ENCODE data around the gene NKAPL. TPM values are rescaled to one million over a fixed set of nuclear protein-coding genes. Genes with fewer than 3 reads are reported as not detected.

Gene NKAPL
- total and polyA plus RNA-seq, 2 of the 13 experiments (the other 11 are each of a cell fraction or from before 2014, with no cell fraction given), result not detected

DNA sequence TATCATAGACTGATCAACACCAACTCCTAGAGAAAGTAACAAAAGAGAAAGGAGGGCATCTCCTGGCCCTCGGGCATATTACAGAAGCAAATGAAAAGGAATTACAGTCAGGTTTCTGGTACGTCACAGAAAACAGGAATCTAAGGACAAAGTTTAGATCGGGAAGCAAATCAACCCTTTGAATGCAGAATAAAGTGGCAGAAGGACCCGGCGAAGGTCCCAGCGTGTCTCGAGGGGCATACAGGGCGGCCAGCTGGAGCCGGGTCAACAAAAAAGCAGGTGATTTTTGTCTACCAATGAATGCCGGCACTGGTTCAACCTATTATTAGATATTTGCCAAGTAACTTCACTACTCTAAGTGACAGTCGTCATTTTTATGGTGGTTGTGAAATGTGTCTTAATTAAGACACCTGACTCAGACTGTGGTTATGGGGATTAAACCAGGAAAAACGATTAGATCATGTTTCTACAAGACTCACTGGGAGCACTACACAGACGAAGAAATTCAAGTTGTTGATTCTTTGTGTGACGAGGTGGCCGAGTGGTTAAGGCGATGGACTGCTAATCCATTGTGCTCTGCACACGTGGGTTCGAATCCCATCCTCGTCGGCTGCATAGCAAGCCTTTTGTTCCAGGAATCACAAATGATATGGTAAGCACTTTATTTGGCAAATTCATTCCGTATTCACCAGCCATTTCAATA is 46.4 kb upstream of the NKAPL start (continued):
- TF ChIP-seq, protein P1, sequence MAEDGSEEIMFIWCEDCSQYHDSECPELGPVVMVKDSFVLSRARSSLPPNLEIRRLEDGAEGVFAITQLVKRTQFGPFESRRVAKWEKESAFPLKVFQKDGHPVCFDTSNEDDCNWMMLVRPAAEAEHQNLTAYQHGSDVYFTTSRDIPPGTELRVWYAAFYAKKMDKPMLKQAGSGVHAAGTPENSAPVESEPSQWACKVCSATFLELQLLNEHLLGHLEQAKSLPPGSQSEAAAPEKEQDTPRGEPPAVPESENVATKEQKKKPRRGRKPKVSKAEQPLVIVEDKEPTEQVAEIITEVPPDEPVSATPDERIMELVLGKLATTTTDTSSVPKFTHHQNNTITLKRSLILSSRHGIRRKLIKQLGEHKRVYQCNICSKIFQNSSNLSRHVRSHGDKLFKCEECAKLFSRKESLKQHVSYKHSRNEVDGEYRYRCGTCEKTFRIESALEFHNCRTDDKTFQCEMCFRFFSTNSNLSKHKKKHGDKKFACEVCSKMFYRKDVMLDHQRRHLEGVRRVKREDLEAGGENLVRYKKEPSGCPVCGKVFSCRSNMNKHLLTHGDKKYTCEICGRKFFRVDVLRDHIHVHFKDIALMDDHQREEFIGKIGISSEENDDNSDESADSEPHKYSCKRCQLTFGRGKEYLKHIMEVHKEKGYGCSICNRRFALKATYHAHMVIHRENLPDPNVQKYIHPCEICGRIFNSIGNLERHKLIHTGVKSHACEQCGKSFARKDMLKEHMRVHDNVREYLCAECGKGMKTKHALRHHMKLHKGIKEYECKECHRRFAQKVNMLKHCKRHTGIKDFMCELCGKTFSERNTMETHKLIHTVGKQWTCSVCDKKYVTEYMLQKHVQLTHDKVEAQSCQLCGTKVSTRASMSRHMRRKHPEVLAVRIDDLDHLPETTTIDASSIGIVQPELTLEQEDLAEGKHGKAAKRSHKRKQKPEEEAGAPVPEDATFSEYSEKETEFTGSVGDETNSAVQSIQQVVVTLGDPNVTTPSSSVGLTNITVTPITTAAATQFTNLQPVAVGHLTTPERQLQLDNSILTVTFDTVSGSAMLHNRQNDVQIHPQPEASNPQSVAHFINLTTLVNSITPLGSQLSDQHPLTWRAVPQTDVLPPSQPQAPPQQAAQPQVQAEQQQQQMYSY (CRISPR knock-in tag; IDR thresholded peaks at IDR 0.05), result 0 out of 2 replicates have a peak, but pooled peaks have one; percentile 24
- TF ChIP-seq MAFK (conservative IDR thresholded peaks at IDR 0.05 in 1 of 2, IDR thresholded peaks at IDR 0.05 in 1 of 2; ENCODE audit: low read length in 2 of 2) (peak; percentile 64 to 70), SRSF1 (optimal IDR thresholded peaks at IDR 0.05; ENCODE audit: low read depth, low read length) (no peak), ZNF232 (CRISPR knock-in tag; IDR thresholded peaks at IDR 0.05; ENCODE audit: borderline replicate concordance) (0 out of 2 replicates have a peak, but pooled peaks have one; percentile 32), ISX (CRISPR knock-in tag; conservative IDR thresholded peaks at IDR 0.05) (no peak), ZNF598 (CRISPR knock-in tag; IDR thresholded peaks at IDR 0.05; ENCODE audit: borderline replicate concordance) (no peak), ZNF263 (CRISPR knock-in tag; IDR thresholded peaks at IDR 0.05) (peak; percentile 92), MEIS1 (CRISPR knock-in tag; IDR thresholded peaks at IDR 0.05; ENCODE audit: borderline replicate concordance) (peak; percentile 54; the same call in 1 of the 2 replicates), NFYC (CRISPR knock-in tag; IDR thresholded peaks at IDR 0.05) (0 out of 2 replicates have a peak, but pooled peaks have one; percentile 5), NAIF1 (CRISPR knock-in tag; IDR thresholded peaks at IDR 0.05; ENCODE audit: borderline replicate concordance) (peak; percentile 61; the same call in 1 of the 2 replicates), ZNF331 (CRISPR knock-in tag; IDR thresholded peaks at IDR 0.05) (peak; percentile 86), KLF6 (CRISPR knock-in tag; IDR thresholded peaks at IDR 0.05) (peak; percentile 54; the same call in 1 of the 2 replicates), ZNF563 (CRISPR knock-in tag; IDR thresholded peaks at IDR 0.05) (0 out of 2 replicates have a peak, but pooled peaks have one; percentile 8), ZNF207 (IDR thresholded peaks at IDR 0.05; ENCODE audit: borderline replicate concordance) (no peak), PHF8 (CRISPR knock-in tag; IDR thresholded peaks at IDR 0.05) (peak; percentile 29; the same call in 1 of the 2 replicates), NCOA5 (CRISPR knock-in tag; IDR thresholded peaks at IDR 0.05) (no peak), BRCA1 (CRISPR knock-in tag; IDR thresholded peaks at IDR 0.05) (0 out of 2 replicates have a peak, but pooled peaks have one; percentile 73), SALL1 (CRISPR knock-in tag; IDR thresholded peaks at IDR 0.05) (peak; percentile 67), ZZZ3 (CRISPR knock-in tag; IDR thresholded peaks at IDR 0.05; ENCODE audit: borderline replicate concordance) (no peak), ZNF614 (CRISPR knock-in tag; IDR thresholded peaks at IDR 0.05; ENCODE audit: borderline replicate concordance) (peak; percentile 67; the same call in 1 of the 2 replicates), NR2F2 (IDR thresholded peaks at IDR 0.05; ENCODE audit: borderline replicate concordance, low read depth) (peak; percentile 32; the same call in 1 of the 2 replicates), PITX1 (CRISPR knock-in tag; IDR thresholded peaks at IDR 0.05) (peak; percentile 93), SIN3A (IDR thresholded peaks at IDR 0.05; ENCODE audit: borderline replicate concordance, low read depth, low read length) (no peak), NFE2L1 (CRISPR knock-in tag; IDR thresholded peaks at IDR 0.05; ENCODE audit: borderline replicate concordance) (no peak), PHB2 (IDR thresholded peaks at IDR 0.05; ENCODE audit: partially characterized antibody) (no peak), ZGPAT (CRISPR knock-in tag; IDR thresholded peaks at IDR 0.05) (peak; percentile 85), ZMYM2 (CRISPR knock-in tag; IDR thresholded peaks at IDR 0.05) (peak; percentile 87)

Measured in HepG2 (cell line).